ENCODE measurements around the gene CEMIP. TPM values are rescaled to one million over a fixed set of nuclear protein-coding genes. Genes with fewer than 3 reads are reported as not detected.

Gene CEMIP
- total and polyA plus RNA-seq, 2 of the 13 experiments (the other 11 are each of a cell fraction or from before 2014, with no cell fraction given): 4.3 to 28.5 TPM

DNA sequence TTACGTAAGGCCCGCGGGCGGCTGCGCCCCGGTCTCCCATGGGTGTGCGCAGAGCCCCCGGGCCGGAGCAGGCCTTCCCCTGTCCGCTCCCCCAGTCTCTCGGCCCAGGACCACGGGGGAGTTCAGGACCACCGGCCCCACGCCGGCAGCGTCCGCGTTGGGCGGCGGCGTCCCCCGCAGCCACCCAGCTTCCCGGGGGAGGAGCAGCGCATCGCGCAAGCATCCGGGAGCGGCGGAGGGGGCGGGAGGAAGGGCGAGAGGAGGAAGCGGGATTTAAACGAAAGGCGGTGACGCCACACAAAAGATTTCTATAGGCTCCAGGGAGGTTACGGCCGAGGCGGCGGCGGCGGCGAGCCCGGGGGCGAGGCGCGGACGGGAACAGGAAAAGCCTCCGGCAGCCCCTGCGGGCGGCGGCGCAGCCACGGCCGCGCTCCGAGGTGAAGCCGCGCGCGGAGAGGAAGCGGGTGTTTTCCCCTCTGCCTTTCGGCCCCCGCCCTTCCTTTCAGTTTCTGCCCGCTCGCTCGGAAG lies 221.5 kb downstream of the CEMIP start, which contains the start of gene TLNRD1 (continued):
- TF ChIP-seq, protein P1, sequence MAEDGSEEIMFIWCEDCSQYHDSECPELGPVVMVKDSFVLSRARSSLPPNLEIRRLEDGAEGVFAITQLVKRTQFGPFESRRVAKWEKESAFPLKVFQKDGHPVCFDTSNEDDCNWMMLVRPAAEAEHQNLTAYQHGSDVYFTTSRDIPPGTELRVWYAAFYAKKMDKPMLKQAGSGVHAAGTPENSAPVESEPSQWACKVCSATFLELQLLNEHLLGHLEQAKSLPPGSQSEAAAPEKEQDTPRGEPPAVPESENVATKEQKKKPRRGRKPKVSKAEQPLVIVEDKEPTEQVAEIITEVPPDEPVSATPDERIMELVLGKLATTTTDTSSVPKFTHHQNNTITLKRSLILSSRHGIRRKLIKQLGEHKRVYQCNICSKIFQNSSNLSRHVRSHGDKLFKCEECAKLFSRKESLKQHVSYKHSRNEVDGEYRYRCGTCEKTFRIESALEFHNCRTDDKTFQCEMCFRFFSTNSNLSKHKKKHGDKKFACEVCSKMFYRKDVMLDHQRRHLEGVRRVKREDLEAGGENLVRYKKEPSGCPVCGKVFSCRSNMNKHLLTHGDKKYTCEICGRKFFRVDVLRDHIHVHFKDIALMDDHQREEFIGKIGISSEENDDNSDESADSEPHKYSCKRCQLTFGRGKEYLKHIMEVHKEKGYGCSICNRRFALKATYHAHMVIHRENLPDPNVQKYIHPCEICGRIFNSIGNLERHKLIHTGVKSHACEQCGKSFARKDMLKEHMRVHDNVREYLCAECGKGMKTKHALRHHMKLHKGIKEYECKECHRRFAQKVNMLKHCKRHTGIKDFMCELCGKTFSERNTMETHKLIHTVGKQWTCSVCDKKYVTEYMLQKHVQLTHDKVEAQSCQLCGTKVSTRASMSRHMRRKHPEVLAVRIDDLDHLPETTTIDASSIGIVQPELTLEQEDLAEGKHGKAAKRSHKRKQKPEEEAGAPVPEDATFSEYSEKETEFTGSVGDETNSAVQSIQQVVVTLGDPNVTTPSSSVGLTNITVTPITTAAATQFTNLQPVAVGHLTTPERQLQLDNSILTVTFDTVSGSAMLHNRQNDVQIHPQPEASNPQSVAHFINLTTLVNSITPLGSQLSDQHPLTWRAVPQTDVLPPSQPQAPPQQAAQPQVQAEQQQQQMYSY (CRISPR knock-in tag; IDR thresholded peaks at IDR 0.05): no peak
- TF ChIP-seq CREB1 (IDR thresholded peaks at IDR 0.05) (no peak), CREB1 (CRISPR knock-in tag; IDR thresholded peaks at IDR 0.05) (no peak), ZNF280D (CRISPR knock-in tag; IDR thresholded peaks at IDR 0.05) (0 out of 2 replicates have a peak, but pooled peaks have one; percentile 40), ZFP82 (CRISPR knock-in tag; IDR thresholded peaks at IDR 0.05; ENCODE audit: borderline replicate concordance) (no peak), ZNF777 (CRISPR knock-in tag; IDR thresholded peaks at IDR 0.05) (no peak; the same call in 1 of the 2 replicates), ZMAT5 (CRISPR knock-in tag; IDR thresholded peaks at IDR 0.05; ENCODE audit: borderline replicate concordance, low read depth) (no peak), STAG1 (CRISPR knock-in tag; IDR thresholded peaks at IDR 0.05) (no peak), HNF4A (CRISPR knock-in tag; IDR thresholded peaks at IDR 0.05) (no peak), ZNF552 (CRISPR knock-in tag; IDR thresholded peaks at IDR 0.05; ENCODE audit: borderline replicate concordance) (no peak), FUBP1 (CRISPR knock-in tag; IDR thresholded peaks at IDR 0.05; ENCODE audit: borderline replicate concordance) (no peak), SOX5 (CRISPR knock-in tag; IDR thresholded peaks at IDR 0.05; ENCODE audit: borderline replicate concordance) (no peak), ZBTB42 (CRISPR knock-in tag; IDR thresholded peaks at IDR 0.05) (no peak), ZFX (CRISPR knock-in tag; IDR thresholded peaks at IDR 0.05; ENCODE audit: low read depth) (peak; percentile 75)
- TF ChIP-seq, protein P2, sequence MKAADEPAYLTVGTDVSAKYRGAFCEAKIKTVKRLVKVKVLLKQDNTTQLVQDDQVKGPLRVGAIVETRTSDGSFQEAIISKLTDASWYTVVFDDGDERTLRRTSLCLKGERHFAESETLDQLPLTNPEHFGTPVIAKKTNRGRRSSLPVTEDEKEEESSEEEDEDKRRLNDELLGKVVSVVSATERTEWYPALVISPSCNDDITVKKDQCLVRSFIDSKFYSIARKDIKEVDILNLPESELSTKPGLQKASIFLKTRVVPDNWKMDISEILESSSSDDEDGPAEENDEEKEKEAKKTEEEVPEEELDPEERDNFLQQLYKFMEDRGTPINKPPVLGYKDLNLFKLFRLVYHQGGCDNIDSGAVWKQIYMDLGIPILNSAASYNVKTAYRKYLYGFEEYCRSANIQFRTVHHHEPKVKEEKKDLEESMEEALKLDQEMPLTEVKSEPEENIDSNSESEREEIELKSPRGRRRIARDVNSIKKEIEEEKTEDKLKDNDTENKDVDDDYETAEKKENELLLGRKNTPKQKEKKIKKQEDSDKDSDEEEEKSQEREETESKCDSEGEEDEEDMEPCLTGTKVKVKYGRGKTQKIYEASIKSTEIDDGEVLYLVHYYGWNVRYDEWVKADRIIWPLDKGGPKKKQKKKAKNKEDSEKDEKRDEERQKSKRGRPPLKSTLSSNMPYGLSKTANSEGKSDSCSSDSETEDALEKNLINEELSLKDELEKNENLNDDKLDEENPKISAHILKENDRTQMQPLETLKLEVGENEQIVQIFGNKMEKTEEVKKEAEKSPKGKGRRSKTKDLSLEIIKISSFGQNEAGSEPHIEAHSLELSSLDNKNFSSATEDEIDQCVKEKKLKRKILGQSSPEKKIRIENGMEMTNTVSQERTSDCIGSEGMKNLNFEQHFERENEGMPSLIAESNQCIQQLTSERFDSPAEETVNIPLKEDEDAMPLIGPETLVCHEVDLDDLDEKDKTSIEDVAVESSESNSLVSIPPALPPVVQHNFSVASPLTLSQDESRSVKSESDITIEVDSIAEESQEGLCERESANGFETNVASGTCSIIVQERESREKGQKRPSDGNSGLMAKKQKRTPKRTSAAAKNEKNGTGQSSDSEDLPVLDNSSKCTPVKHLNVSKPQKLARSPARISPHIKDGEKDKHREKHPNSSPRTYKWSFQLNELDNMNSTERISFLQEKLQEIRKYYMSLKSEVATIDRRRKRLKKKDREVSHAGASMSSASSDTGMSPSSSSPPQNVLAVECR (CRISPR knock-in tag; IDR thresholded peaks at IDR 0.05; ENCODE audit: borderline replicate concordance): peak; percentile 73; the same call in 1 of the 2 replicates
